Activated CD8-positive, alpha-beta memory T cell treated with anti-CD3 and anti-CD28 coated beads, Interleukin-2, amount 50 U/mL, for 4 hours (primary cell): ENCODE data around the gene FAM171A2.

Experiments
- DNase-seq: peaks from one replicate; pipeline ENCODE4 v3.0.0-alpha.2; 2020

Gene FAM171A2

DNA sequence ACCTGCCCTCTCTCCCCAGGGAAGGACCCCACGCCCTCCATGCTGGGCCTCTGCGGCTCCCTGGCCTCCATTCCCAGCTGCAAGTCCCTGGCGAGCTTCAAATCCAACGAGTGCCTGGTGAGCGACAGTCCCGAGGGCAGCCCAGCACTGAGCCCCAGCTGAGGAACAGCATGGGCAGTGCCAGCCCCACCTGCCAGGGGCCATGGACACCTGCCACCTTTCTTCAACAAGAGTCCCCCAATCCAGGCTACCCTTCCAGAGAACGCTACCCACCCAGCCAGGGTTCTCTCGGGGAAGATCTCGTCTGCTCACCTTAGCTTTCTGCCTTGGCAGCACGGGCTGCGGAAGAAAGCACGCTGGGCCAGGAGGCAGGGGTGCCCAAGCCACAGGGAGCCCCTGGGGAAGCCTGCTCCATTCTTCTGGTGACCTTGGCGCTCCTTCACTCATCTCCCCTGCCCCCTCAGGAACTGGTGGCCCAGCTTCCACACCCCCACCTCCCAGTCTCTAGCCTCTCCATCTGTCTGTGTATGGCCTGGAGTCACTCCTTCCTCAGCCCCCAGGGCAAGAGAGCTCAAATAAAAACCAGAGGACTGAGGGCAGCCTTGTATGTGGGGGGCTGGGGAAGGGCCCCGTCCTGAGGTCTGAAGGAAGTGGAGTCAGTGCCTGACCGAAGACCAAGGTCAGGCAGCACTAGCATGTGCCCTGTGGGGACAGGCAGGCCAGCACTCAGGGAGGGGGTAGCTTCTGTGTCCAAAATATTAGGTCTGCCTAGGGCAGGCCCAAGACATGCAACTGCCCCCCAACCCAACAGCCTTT is 45.4 kb downstream of the FAM171A2 start:
- no peak for DNase-seq

DNA sequence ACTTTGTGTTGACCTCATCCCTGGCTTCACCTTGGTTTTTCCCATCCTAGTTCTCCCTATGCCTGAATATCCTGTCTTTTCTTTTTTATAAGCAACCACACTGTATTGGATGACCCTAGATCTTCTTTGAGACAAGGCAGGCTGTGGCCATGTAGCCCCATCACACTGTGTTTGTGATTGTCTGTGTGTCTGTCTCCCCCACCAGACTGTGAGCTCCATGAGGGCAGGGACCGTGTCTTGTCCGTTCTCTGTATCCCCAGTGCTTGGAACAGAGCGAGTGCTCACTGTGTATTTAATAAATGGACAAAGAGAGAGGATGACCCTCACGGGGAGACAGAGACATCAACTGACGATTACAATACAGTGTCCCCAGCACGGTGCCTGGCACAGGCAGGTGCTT is 46.1 kb downstream of the FAM171A2 start:
- no peak for DNase-seq

DNA sequence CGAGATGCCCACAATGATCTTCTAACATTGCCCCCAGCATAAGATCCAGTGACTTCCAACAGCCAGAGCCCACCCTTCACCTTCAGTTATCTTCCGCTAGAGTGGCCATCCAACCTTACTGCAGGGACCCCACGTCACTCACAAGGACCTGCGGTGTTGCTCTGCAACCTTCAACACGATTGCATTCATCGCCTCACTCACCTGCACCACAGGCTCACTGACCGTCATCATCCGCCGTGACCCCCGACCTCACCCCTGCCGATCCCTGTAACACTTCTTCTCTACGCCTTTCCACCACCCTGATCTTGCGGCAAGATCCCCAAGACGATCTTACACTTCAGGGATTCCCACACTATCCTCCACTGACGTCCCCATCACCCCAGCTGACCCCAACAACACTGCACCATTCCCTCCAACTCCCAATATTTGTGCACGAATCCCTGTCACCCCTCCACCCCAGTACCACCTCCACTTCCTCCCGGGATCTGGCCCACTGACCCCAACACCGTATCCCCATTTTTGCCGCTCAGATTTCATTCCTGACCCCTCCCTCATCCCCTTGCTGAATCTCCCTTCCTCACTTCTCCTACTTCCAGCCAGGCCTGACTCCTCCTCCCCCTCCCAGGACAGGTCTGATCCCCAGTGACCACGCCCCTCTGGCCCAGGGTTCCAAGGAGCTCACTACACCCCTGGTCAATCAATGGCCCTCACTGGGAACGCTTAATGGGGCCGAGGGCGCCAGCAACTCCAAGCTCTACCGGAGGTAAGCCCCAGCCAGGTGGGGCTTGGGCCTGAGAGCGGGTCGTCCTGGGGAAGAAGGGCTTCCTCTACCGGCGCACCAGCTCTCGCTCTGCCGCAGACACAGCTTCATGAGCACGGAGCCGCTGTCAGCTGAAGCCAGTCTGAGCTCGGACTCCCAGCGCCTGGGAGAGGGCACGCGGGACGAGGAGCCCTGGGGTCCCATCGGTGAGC is 47.6 kb downstream of the FAM171A2 start:
- no peak for DNase-seq

DNA sequence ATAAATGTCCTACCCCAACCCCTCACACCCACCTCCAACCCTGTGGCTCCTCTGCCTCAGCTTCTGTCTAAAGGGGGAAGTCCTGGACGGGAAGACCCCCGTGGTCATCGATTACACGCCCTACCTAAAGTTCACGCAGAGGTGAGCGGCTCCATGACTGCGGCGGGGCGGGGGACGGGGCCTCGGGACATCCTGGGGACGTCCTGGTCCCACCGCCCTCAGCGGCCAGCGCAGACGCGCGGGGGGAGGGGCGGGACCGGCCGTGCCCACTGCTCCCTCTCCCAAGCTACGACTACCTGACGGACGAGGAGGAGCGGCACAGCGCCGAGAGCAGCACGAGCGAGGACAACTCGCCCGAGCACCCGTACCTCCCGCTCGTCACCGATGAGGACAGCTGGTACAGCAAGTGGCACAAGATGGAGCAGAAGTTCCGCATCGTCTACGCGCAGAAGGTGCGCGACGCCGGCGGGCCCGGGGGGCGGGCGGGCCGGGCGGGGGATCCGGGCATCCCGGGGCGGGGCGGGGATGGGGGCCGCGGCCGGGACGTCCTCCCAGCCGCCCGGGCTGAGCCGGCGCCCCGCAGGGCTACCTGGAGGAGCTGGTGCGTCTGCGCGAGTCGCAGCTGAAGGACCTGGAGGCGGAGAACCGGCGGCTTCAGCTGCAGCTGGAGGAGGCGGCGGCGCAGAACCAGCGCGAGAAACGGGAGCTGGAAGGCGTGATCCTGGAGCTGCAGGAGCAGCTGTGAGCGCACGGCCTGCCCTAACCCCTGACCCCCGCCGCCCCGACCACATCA is 48.6 kb downstream of the FAM171A2 start:
- DNase-seq: no peak

DNA sequence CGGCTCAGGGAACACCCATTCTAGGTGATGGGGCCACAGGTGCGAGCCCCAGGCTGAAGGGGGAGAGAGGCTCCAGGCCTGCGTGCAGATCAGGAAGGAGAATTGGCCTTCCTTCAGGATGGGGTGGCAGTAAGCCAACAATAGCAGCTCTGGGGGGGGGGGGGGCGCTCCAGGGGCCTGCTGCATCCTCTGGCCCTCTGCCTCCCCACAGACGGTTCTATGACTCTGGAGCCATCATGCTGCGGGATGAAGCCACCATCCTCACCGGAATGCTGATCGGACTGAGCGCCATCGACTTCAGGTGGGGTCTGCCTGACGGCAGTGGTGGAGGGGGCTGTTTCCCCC is 49.2 kb downstream of the FAM171A2 start:
- DNase-seq: no peak

DNA sequence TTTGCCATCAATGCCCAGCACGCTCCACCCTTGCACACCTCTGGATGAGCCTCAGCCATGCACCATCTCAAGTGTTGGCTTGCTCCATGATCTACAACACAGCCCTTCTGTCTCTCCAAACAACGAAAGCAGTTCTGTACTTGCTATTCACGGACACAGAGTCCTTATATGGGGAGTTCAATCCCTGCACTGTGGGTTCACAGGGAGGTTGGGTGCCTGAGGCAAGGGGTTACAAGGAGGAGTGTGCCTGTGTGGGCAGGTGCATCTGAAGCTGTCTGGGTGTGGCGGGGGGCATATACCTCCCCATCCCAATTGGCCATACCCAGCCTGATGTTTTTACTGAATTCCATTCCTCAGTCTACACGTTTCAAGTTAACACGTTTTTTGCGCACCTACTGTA is 49.6 kb downstream of the FAM171A2 start:
- no peak for DNase-seq

DNA sequence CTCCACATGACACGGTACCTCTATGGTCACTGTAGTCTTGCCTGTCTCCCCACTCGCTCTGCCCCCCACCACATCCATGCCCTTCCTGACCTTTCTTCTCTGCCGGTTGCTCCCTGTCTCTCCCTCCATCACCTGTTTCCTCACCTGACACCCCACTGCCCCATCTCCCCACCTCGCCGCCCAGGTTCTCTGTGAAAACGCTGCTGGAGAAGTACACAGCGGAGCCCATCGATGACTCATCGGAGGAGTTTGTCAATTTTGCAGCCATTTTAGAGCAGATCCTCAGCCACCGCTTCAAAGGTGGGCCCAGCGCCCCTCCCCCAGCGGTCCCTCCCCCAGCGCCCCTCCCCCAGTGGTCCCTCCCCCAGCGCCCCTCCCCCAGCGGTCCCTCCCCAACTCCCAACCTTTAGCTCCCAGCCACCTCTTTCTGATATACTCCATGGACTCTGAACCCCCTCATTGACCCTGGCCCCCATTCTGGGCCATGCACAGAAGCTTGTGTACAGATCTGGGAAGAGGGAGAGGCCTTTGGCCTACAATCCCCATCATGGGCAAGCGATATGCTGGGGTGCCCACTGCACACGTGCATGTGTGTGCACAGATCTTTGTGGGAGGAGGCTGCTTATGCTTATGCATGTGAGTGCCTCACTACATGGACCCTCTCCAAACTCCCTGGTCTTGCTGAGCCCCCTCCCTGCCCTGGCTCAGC is 51.1 kb downstream of the FAM171A2 start:
- no peak for DNase-seq

DNA sequence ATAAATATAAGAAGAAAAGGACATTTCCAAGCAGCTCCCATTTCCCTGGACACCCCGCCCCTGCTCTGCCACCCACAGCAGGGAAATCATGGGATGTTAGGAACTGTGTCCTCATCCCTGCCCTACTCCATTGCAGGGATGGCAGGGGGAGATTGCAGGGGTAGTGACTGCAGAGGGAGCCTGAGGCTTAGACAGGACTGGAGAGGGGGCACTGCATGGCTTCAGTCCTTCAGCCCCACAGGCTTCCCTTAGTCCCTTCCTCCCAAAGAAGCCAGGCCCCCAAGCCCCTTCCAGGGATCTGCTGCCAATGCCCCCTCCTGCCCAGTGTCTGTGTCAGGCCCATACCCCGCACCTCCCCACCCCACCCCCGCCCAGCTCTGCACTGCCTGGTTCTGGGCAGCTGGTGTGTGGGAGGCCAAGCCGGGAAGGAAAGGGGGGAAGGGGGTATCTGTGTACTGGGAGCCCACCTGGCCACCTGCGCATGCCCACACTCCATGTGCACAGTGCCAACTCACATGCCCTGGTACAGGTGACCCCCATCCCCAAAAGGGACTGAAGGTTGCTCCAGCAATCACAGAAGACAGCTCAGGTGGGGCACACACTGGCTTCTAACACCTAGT is 52.0 kb downstream of the FAM171A2 start:
- no peak for DNase-seq

DNA sequence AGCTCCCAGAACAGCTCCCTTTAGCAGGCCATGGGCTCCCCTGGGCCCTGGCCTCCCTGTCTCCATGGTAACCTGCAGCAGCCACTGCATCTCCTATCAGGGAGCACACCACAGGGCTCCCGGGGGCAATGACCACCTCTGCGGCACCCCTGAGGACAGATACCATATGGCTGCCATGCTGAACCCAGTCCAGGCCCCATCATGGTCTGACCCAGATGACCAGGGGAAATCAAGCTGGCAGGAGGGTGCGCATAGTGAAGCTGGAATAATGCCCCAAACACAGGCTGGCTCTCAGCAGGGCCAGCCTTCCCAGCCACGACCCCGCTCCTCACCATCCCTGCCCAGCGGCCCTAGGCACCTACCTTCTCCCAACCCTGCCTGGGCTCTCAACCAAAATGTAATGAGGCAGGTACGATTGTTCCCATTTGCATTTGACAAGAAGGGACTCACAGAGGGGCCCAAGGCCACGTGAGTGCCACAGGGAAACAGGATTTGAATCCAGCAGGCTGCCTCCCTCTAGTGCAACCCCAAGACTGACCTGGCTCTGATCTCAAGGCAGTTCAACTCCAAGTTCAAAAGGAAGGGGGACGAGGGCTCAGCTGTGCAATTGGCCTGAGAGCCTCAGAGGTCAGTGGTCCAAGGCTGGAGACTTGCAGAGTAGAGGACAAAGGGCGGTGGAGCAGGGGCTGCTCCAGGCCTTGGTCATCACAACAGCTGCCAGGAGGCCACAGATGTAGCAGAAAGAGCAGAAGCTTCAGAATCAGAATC is 52.9 kb downstream of the FAM171A2 start:
- DNase-seq: no peak

DNA sequence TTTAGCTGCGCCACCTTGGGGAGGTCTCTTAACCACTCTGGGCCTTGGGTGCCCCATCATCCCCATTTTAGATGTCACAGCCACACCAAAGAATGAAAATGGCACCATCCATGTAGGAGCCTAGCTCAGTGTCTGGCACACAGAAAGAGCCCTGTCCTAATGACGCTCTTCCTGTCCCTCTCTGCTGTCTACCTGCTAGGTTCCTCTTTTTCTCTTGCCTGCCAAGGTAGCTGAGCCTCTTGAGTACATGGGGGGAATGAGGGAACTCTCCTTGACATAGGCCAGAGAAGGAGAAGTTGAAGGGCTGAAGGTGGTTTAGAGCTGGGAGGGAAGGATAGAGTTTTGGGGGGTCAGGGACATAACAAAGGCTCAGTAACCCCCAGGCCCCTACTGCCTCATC is 53.5 kb downstream of the FAM171A2 start:
- no peak for DNase-seq

DNA sequence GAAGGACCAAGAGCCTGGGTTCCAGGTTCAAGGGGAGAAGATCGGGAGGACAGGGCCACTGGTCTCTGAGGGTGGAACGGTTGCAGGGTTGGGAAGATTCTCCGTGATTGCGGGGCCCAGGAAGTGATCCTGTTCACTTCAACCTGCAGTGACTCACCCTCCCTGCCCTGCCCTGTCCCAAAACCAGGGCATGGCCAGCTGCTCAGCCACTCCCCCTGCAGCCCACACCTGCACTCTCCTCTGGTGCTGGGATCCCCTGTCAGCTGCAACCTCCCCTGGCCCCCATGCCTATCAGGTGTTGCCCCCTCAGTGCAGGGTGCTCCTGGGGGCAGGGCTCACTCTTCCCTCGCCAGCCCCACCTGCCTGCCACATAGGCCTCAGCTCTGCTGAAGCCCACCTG is 54.2 kb downstream of the FAM171A2 start:
- DNase-seq: no peak

DNA sequence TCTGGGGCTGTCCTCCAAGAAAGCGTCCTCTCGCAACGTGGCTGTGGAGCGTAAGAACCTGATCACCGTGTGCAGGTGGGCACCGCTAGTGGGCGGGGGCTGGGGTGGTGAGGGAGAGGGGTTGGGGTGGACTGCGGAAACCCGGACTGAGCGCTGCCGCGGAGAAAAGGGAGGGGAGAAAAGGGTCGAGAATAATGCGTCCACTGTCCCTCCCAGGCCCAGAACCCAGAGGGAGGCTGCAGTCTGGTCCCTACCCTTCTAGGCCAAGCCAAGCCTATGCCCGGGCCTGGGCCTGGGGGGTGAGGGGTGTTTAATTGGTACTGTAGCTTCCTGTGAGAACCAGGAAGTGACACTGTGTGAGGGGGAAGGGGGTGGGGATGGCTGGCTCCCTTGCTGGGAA is 54.8 kb downstream of the FAM171A2 start:
- DNase-seq: no peak

DNA sequence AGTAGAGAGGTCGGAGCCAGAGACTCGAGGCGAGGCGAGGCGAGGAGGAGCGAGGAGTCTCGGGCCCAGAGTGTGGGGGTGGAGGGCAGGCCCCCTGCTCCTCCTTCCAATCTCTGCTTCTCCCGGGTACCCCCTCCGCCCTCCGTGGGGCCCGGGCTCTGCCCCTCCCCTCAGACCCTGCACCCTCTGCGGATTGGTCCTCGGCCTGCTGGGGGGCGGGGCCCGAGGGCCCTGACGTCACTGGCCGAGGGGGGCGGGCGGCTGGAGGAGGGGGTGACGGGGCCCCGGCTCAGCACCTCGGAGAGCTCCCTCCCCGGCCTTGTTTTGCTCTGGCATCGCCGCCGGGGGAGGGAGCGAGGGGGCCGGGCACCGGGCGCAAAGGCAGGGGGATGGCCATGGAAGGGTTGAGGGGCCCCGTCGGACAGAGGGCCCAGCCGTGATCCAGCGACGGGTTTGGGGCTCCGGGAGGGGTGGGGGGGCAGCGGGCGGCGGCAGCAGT is 55.3 kb downstream of the FAM171A2 start, which contains the start of gene RUNDC3A:
RUNDC3A (plus strand) TSS at position 282 of the 499 bp plus-strand sequence. CDS start 232 bp downstream, outside the sequence.
- peak; percentile 88 for DNase-seq

DNA sequence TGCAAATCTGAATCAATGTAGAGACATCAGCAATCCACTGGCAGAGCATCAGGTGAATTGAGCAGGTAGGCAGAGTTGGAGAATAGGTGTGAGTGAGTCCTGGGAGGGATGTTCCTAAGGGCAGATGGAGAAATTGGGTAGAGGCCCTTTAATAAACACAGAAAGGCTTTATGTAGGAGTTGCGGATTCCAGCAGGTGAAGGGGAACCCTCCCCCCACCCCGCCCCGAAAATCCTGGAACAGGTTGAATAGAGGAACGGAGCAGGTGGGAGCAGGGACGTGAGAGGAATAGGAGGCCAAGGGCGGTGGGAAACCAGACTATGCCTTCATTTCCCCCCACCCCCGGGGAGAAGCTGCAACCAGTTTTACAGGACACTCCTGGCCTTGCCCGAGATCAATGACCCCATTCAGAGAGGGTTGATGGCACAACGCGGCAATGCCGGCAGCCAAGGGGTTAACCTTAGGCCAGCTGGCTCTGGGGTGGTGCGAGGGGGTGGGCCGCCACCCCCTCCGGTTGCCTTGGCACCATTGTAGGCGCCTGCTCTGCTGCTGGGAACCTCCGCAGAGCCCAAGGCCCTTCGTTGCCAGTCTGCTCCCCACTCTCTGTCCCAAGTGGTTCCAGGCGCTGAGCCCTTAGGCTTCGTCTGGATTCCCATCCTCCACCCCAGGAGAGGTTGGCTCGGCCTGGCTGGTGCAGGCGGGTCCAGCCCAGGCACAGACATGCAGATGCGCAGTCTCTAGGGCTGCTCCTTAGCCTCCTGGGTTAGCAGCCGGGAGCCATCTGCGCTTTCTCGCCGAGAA is 56.1 kb downstream of the FAM171A2 start:
- DNase-seq: no peak

DNA sequence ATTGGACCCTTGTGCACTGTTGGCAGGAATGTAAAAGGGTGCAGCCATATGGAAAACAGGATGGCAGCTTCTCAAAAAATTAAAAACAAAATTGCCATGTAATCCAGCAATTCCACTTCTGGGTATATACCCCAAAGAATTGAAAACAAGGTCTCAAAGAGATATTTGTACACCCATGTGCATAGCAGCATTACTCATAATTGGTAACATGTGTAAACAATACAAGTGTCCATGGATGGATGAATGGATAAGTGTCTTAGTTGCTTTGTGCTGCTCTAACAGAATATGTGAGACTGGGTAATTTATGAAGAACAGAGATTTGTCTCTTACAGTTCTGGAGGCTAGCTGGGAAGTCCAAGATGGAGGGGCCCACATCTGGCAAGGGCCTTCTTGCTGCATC is 59.0 kb downstream of the FAM171A2 start:
- DNase-seq: no peak
